HG02938 (cell line): ENCODE results near the gene EEF1A2.

Experiments used
- ATAC-seq: cut with Tn5 transposase; IDR thresholded peaks from one replicate; pipeline ENCODE4 v1.9.1; 2021; ENCODE audit warnings: mild to moderate bottlenecking, moderate library complexity; ENCODE audit not compliant: unreplicated experiment

Gene EEF1A2

DNA sequence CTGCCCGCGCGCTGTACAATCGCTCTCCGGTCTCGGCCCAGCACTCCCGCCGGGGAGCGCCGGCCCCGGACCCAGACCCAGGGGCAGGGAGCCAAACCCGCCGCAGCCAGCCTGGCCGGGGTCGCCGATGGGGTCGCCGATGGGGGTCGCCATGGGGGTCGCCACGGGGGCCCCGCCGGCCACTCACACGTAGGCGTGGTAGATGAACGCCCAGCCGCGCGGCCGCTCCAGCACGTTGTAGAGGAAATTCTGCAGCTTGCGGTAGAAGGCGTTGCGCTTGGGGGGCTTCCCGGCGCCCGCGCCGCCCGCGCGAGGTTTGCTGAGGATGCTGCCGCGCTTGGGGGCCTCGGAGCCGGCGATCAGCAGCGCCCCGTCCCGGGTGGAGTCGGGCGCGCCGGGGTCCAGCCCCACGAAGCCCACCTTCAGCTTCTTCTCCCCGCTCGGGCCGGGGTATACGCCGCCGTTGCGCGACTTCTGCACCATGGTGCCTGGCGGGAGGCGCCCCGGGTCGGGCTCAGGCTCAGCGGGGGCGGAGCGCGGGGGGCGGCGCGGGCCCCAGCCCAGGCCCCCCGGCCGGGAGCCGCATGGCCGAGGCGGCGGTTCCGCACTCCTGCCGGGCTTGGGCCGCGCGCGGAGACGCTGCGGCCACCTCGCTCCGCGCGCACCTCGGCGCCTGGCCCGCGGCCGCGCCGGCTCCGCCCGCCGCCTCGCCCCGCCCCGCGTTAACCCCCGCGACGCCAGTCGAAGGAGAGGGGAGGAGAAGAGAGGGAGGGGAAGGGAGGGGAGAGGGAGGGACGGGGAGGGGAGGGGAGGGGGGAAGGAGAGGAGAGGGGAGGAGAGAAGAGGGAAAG is 26.7 kb downstream of the EEF1A2 start, which contains the start of gene KCNQ2:
TSS of gene KCNQ2 (minus strand) at position 675 of the 851 bp plus-strand sequence. CDS start at position 483, 192 bp downstream.
- ATAC-seq, result no peak

DNA sequence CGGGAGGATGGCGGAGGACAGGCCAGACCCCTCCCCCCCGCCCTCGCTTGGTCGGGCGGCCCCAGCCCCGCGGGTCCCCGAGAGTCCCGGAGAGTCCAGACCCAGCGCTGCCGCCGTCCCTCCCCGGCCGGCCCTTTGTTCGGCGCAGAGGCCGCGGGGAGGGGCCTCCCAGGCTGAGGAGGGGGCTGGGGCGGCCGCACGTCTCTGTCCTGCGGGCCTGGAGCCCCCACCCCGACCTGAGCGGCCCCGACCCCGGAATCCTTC is 27.2 kb downstream of the EEF1A2 start:
- ATAC-seq, result no peak

DNA sequence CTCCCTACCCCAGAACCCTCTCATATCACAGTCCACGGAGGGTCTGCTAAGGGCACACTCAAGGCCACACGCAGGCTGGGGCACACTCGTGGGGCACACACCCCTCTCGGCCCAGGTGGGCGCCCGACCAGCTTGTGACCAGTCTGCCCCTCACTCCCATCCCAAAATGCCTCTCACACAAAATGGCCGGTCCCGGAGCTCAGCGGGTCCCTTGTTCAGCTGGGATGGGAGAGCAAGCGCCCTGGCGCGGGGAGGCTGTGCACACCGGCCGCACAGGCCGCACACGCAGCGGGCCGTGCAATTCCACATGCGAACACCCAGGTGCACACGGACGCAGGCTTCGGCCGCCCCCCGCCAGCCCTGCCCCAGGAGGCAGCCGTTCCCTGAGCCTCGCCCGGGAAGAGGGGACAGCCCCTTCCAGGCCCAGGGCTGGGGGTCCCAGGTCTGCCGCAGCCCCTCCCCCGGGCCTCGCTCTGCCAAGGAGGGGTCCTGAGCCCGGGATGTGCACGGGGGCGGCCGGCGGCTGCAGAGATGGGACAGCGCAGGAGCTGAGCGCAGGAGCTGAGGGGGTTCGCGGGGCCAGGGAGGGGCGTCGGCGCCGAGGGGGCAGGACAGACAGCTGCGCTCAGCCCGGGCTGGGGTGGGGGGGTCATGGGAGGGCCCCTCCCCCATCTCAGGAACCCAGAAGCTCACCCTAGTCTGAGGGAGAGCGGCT is 27.7 kb downstream of the EEF1A2 start:
- ATAC-seq, result no peak

DNA sequence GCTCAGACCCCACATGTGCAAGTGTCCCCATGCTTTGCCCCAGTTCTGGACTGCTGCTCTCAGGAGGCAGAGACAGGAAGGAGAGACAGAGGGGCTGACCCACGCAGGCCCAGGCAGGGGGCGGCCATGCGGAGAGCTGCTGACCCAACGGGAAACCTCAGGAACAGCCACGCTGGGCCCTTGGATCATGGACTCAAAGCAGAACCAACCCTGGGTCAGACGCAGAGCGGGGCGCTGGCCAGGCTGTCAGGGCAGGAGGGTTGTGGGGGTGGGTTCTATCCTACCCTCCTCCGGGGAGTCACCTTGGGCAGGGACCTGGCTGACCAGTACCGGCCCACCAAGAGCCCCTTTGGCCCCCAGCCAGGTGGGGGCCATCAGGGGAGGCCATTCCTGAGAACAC is 28.5 kb downstream of the EEF1A2 start:
- no peak for ATAC-seq

DNA sequence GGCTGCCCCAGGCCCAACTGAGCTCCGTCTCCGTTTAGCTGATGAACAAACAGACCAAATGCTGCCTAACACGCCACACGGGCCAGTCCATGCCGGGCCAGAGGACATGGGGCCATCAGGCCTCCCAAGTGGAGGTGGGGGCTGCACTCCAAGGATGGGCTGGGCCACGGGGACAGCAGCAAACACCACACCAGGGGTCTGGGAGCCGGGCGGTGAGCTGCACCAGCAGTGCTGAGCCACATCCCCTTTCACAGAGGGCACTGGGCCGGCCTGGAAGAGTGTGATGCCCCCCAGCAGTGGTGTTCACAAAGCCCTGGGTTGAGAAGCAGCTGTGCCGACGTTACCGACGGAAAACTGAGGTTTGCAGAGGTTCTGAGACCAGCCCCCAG is 29.2 kb downstream of the EEF1A2 start:
- no peak for ATAC-seq

DNA sequence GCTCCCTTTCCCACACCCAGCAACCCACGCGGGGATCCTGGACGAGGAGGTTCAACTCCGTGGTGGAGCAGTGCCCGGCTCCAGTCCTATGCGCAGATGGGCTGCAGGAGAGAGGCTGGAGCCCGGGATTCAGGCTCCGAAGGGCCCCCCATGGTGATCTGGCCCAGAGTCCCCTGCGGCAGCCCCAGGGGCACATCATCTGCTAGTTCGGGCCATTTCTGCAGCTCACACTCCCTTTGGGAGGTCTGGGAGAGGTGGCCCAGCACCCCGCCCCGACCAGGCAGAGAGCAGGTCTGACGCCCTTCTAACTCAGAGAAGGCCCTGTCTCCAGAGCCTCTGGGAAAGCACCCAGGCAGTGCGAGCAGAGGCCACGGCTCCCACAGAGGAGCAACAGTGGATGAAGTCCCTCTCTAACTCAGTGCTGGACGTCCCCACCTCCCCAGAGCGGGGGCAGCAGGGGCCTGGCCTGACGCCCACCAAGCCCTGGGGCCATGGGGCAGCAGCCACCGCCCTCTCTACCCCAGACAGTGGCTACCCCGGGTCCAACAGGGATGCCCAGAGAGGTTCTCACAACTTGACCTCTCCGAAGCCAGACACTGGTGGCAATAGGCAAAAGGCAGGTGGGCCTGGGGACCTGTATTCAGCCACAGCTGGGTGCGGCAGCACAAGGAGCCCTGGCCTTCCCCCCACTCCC is 29.7 kb downstream of the EEF1A2 start:
- ATAC-seq, result no peak

DNA sequence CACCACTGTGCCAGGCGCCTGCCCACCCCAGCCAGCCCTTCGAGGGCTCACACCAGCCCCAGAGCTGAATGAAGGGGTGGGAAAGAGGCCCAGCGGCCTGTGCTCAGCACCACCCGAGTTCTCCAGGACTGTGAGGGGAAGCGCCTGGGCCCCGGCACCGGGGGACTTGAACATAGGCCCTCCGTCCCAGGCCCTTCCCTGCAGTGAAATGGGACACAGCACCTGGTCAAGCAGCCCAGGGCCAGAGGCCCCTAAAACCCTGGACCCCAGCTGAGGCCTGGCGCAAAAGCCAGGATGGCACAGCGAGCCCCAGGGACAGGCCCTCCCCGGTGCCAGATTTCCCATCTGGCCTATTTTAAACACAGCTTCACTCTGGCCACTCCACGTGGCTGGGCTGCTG is 30.5 kb downstream of the EEF1A2 start:
- no peak for ATAC-seq

DNA sequence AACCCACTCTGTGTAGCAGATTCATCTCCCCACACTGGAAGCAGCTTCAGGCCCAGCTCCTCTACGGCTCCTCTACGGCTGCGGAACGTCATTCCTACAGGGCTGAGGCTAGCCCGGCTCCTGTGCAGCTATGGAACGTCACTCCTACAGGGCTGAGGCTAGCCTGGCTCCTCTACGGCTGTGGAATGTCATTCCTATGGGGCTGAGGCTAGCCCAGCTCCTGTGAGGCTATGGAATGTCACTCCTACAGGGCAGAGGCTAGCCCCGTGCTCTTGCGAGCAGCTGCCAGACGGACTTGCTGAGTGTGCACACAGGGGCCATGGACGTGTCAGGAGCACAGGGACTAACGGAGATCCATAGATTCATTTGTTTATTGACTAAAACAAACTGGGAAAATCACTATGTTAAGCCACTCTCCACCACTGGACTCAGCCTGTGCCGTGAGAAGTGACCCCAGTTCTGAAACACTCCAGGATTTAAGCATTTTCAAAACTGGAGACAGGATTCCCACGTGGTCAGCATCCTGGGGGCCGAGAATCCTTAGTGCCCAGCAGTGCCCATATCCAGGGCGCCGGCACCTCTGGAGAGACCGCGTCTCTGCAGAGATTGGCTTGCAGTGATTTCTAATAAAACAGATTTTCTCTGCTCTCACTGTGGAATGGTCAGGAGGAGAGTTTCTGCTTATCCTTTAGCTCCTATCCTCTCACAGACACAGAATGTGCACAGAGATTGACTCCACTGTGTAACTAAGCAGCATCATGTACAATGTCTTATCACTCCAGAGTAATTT is 31.4 kb downstream of the EEF1A2 start:
- no peak for ATAC-seq

DNA sequence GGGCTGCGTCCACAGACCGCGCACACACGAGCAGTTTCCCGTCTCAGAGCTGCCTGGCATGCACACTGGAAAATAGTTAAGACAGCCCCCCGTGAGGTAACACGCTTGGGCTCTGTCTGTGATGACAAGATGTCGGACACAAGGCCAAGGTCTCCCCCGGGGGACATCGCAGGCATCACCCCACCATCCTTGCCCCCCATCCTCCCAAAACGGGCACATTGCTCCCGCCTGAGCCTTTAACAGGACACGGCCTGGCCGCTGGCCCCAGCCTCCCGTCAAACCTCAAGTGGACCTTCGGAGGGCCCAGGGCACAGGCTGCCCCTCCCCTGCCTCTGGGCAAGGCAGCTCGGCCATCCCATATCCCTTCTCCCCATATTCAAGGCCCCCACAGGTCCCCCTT is 32.0 kb downstream of the EEF1A2 start:
- ATAC-seq, result no peak

DNA sequence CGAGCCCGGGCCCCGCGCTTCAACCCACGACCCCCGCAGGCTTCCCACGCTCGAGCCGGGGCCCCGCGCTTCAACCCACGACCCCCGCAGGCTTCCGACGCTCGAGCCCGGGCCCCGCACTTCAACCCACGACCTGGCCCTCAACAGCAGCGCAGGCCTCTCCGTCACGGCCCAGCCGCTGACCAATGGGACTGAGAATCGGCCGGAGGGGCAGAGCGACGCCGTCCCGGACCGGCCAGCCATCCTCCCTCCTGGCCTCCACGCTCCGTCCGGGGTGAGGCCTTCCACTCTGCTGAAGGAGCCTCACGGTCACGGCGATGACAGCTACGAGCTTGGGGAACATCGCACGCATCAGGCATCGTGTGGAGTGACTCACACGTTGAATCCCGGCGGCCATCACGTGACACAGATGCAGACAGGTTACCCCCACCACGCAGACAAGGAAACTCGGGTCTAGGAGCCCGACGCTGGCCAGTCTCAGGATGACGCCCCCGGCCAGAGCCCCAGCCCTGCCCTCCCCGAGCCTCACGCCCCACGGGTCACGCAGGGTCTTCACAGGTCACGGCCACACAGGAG is 32.5 kb downstream of the EEF1A2 start:
- ATAC-seq, result no peak

DNA sequence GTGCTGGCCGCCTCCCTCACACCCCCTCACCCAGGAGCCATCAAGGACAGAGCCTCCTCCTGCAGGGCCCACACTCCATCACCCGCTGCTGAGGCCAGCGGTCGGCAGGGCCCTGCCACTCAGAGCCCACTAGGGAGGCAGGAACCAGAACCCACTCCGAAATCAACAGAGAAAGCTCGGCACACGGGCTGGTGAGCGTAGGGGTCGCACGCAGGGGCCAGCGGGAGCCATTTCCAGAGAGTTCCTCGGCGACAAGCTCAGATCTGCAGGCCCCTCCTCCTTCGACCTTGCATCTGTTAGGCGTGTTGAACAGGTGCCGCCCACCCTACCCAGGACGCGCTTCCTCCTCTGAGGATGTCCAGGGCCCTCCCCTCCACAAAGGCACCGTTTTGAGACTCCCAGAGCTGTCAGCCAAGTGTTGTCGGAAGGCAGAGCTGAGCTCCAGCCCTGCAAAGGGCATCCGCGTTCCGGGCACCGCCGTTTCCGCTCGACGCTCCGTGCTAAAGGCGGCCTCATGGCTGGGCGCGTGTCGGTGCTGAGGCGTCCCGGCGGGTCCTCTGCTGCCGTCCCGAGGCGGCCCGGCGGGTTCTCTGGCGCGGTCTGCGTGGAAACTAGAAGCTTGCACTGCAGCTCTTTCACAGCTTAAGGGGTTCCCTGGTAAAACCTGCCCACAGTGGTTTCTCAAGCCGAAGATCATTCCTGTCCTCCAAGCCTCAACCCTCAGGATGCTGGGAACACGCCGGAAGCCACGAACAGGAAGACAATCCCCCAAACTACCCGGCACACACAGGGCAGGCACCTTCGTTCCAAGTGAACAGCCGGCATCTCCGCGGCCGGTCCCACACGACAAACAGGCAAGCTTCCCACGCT is 33.3 kb downstream of the EEF1A2 start:
- ATAC-seq, result no peak

DNA sequence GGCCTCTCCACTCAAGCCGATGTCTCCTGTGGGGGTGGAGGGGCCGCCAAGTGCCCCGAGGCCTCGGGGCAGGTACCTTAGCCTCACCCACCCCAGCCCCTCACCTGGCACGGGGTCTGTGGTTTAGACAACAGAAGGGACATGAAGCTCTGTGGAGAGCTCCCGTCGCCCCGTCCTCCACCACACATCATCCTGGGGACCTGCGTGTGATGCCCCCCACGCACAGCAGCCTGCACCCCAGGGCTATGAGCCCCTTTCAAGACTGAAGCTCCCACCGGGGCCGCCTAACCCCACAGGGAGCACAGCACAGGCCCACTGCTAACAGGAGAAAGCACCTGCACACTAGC is 34.6 kb downstream of the EEF1A2 start:
- ATAC-seq, result no peak

DNA sequence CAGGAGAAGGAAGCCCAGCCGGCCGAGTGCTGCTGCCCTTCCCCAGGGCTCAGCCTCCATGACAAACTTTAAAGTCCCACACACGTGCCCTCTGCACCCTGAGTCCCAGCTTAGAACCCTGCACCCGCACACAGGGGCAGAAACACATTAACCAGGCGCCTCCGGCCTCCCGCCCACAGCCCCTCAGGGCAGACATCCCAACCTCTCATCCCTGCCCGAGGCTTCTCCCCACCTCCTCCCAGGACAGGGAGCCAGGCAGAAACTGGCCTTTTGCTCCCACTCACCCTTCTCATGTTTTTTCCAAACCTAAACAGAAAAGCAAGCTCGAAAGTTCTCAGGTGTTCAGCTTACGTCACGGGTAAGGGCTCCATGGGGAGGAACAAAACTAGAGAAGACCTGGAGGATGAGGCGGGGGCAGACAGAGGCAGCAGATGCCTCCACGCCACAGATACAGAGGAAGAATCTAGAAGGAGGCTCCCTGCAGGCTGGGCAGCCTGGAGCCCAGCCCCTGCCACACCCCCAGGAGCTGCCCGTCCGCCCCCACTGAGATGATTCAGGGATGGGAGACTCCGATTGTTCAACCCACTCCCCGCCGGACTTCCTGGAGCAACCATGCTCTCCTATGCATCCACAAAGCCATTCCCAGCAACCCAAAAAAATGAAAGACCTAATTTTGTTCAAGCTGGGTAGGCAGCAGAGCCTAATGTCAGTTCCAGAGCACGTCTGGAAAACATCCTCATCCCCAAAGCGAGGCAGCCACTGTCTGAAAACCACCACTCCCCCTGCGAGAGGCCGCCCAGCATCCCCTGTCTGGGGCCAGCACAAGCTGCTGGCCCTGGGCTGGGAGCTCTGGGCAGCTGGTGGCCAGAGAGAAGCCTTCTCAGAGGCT is 35.2 kb downstream of the EEF1A2 start:
- no peak for ATAC-seq

DNA sequence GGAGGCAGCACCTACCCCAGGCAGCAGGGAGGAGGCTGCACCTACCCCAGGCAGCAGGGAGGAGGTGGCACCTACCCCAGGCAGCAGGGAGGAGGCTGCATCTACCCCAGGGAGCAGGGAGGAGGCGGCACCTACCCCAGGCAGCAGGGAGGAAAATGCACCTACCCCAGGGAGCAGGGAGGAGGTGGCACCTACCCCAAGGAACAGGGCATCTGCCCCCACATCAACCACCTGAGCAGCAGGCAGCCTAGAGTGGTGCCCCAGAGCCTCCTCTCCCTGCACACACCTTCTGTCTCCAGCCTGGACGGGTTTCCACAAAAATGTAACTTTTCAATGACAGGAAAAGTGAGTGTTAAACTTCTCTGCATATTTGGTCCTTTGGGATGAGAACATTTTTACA is 36.6 kb downstream of the EEF1A2 start:
- ATAC-seq, result no peak

DNA sequence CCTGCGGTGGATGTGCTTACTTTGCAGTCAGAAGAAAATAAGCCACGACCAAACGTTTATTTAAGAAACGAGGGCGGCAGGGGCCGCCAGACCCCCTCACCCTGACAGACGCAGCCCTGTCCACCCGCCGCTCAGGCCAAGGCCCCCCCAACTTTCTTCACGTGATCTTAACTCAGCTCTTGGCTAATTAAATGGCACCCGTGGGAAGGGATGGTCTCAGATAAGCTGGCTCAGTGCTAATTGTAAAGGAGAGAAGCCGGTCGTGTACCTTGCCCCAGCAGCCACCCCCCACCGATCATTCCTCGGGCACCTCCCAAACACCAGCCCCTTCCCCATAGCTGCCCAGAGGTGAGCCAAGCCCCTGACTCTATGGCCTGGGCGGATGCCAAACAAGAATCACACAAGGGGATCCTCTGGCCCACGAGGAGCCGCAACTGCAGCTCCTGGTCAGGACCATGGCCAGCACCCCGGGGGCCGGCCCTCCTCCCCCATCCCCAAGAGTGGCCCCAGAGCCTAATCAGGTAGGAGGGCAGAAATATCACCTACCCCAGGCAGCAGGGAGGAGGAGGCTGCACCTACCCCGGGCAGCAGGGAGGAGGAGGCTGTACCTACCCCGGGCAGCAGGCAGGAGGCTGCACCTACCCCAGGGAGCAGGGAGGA is 37.6 kb downstream of the EEF1A2 start:
- ATAC-seq, result no peak

DNA sequence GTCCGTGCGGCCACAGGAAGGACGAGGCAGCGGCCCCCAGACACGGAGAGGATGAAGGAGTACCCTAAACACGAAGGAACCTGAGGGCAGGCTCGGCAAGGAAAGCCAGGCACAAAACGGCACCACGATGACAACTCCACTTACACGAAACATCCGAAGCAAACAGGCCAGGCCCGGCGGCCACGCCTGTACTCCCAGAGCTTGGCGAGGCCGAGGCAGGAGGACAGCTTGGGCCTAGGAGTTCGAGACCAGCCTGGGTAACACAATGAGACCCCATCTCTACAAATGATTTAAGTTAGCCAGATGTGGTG is 39.9 kb downstream of the EEF1A2 start:
- no peak for ATAC-seq

DNA sequence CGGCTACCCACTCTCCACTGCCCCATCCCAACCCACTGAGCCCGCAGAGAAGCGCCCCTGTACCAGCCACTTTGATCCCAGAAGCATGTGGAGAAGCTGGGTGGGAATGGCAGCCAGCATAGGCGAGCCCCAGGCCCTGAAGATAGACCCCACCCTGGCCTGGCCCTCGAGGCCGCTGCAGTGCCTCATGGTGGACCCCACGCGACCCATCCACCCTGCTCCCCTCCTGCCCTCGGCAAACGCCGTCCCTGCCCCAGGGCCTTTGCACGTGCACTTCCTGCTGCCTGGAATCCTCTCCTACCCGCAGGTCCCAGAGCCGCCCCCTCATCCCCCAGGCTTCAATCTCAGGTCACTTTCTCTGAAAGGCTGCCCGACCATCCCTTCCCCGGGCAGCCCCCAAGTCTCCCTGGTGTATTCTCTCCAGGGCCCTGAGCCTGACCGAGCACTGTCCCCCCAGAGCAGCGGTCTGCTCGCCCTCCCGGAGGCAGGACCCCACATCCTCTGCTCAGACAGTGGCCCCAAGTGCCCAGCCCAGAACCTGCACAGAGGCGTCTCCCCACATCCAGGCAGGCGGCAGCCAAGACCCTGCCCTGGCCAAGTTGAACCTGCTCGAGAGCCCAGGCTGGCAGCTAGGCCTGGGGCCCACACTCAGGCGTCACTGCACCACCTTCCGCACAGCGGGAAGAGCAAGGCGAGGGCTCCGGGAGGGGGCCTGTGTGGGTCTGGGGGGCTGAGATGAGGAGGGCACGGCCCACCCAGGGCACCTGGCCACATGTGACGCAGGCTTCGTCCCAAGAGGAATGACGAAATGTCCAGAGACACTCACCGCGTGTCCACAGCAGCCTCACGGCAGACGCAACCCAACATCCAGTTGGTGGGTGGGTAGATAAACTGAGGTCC is 40.5 kb downstream of the EEF1A2 start:
- ATAC-seq, result no peak

DNA sequence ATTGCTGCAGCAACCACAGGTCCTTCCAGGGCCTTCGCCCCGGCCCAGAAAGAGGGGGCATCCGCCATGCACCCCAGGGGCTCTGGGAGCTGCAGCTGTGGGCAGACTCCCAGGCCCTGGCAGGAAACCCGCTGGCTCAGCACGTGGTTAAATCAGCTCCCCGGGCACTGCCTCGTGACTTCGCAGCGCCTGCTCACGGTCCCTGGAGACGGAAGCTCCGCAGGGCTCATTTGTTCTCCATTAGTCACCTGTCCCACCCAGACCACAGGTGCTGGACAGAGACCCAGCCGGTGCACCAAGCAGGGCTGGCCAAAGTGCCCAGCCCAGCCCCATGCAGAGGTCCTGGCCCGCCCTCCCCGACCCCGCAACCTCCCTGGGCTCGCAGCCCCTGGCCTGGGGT is 41.1 kb downstream of the EEF1A2 start:
- ATAC-seq, result no peak
